Measurements from ENCODE around the gene TF.
A peak's percentile ranks its signal among the peaks of the same experiment; 100 is the strongest.

- TF ChIP-seq EZH2 (IDR thresholded peaks at IDR 0.05) (no peak), POLR2AphosphoS5 (IDR thresholded peaks at IDR 0.05; ENCODE audit: borderline replicate concordance, low read depth, low read length) (peak; percentile 98)
Measured at GRCh38 chr3:133805702-133806475, 59.7 kb downstream of the TF start, which contains the start of gene SRPRB.
